Ascending aorta (tissue), 2 donors: ENCODE measurements around the gene TBX2. TPM values are rescaled to one million over a fixed set of nuclear protein-coding genes. Genes with fewer than 3 reads are reported as not detected.

Source experiments
- DNase-seq, 2 donors: peaks; one replicate each; pipeline ENCODE4 v3.0.0-alpha.2; 2019; ENCODE audit warnings: low spot score in 2 of 2
- H3K27ac ChIP-seq, 2 donors: fragments of 200-600 bp; sonication (generic); one replicate each; pipeline ENCODE4 v1.5.1; 2016 to 2017; ENCODE audit warnings: mild to moderate bottlenecking in 1 of 2
- H3K27me3 ChIP-seq: fragments of 200-600 bp; sonication (generic); one replicate; pipeline ENCODE4 v1.5.1; 2017
- H3K36me3 ChIP-seq, 2 donors: fragments of 200-600 bp; sonication (generic); one replicate each; pipeline ENCODE4 v1.5.1; 2016
- H3K4me1 ChIP-seq, 2 donors: fragments of 200-600 bp; sonication (generic); one replicate each; pipeline ENCODE4 v1.5.1; 2016 to 2017; ENCODE audit warnings: mild to moderate bottlenecking in 1 of 2
- H3K4me3 ChIP-seq, 2 donors: fragments of 200-600 bp; sonication (generic); one replicate each; pipeline ENCODE4 v1.5.1; 2016 to 2017; ENCODE audit warnings: mild to moderate bottlenecking in 1 of 2
- H3K9me3 ChIP-seq, 2 donors: fragments of 200-600 bp; sonication (generic); one replicate each; pipeline ENCODE4 v1.5.1; 2016
- intact Hi-C: fragments of 100-400 bp; cut with DNase I; formaldehyde crosslinking; loops from one replicate; pipeline ENCODE4 v1.15.1; 2023
- total RNA-seq: library from RNA; depleted of rRNA; stranded (reverse); fragments of >200 nt; gene quantifications from one replicate; pipeline ENCODE4 v1.1.0, GENCODE V29; 2016
- TF ChIP-seq, protein P1 (sequence below), 3 experiments: fragments of 200-600 bp in 2 of 3; fragments of 450-650 bp in 1 of 3; sonication (generic) in 2 of 3; IDR thresholded peaks; one replicate each; pipeline ENCODE4 v1.5.1; 2016 to 2019; ENCODE audit warnings: antibody characterized with exemption in 3 of 3, mild to moderate bottlenecking in 1 of 3, moderate library complexity in 1 of 3

Gene TBX2
- total RNA-seq, 1 donor from 2014 or later, result 100 TPM

DNA sequence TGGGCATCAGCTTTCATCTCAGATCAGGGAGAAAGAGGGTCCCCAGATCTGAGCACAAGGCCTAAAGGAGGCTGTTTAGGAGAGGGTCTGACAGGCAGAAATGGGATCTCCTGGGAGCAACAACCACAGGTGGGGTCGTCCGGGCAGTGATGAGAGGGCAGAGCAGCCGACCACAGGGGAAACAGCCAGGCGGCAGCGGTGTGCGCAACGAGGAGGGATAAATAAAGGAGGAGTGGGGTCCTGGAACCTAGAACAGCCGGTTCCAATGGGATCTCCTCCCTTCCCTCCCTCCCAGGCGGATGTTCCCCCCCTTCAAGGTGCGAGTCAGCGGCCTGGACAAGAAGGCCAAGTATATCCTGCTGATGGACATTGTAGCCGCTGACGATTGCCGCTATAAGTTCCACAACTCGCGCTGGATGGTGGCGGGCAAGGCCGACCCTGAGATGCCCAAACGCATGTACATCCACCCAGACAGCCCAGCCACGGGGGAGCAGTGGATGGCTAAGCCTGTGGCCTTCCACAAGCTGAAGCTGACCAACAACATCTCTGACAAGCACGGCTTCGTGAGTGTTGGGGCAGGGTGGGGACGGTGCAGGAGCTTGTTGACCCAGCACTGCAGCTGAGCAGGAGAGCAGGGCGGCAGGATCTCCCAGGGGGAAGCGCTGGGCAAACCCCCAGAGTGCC lies 1.9 kb downstream of the TBX2 start:
- TF ChIP-seq, protein P1, sequence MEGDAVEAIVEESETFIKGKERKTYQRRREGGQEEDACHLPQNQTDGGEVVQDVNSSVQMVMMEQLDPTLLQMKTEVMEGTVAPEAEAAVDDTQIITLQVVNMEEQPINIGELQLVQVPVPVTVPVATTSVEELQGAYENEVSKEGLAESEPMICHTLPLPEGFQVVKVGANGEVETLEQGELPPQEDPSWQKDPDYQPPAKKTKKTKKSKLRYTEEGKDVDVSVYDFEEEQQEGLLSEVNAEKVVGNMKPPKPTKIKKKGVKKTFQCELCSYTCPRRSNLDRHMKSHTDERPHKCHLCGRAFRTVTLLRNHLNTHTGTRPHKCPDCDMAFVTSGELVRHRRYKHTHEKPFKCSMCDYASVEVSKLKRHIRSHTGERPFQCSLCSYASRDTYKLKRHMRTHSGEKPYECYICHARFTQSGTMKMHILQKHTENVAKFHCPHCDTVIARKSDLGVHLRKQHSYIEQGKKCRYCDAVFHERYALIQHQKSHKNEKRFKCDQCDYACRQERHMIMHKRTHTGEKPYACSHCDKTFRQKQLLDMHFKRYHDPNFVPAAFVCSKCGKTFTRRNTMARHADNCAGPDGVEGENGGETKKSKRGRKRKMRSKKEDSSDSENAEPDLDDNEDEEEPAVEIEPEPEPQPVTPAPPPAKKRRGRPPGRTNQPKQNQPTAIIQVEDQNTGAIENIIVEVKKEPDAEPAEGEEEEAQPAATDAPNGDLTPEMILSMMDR (IDR thresholded peaks at IDR 0.05), result no peak
- H3K27me3 ChIP-seq, result peaks cover 4% of the 10 kb centered on the region
- peaks cover 14 to 31% of the 10 kb centered on the region in 2 donors for H3K36me3 ChIP-seq
- no peak for DNase-seq
- H3K4me3 ChIP-seq, result peak overlapping the region; percentile 64 to 83
- peaks cover 0 to 24% of the 10 kb centered on the region in 2 donors for H3K4me1 ChIP-seq
- H3K27ac ChIP-seq, result peak overlapping the region; percentile 84 to 92
- intact Hi-C loops, result loop anchor here (5.0 kb wide), 1 partner anchor 526 kb away; the partner anchor contains the start of gene INTS2
- H3K9me3 ChIP-seq, result no peaks in the 10 kb centered on the region

DNA sequence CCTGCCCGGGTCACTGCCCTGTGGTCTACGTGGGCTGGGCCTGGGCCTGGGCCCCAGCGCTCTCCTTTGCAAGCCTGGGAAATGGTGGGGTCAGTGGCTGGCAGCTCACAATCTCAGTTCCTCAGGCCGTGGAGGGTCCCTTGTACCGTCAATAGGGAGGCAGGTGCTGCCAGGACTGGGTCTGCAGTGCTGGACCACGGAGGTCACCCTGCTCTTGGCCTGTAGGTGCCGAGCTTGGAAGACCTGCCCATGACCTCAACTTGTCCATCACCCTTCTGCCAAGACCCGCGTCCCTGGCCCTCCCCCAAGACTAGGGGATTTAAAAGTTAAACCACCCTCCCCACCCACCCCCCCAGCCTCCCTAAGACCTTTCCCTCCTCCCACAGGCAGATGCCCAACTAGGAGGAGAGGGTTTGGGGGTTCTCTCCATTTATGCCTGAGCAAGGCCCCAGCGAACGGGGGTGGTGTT lies 2.5 kb downstream of the TBX2 start:
- Histone ChIP-seq H3K4me1 (peaks cover 0 to 24% of the 10 kb centered on the region in 2 donors), H3K27me3 (peaks cover 4% of the 10 kb centered on the region), H3K9me3 (no peaks in the 10 kb centered on the region), H3K36me3 (peaks cover 14 to 31% of the 10 kb centered on the region in 2 donors), H3K4me3 (peak overlapping the region; percentile 0 to 83), H3K27ac (peak overlapping the region; percentile 84 to 92)
- DNase-seq, result no peak
- intact Hi-C loops, result loop anchor here (5.0 kb wide), 1 partner anchor 525 kb away; the partner anchor contains the start of gene INTS2
- TF ChIP-seq, protein P1 (IDR thresholded peaks at IDR 0.05), result no peak

DNA sequence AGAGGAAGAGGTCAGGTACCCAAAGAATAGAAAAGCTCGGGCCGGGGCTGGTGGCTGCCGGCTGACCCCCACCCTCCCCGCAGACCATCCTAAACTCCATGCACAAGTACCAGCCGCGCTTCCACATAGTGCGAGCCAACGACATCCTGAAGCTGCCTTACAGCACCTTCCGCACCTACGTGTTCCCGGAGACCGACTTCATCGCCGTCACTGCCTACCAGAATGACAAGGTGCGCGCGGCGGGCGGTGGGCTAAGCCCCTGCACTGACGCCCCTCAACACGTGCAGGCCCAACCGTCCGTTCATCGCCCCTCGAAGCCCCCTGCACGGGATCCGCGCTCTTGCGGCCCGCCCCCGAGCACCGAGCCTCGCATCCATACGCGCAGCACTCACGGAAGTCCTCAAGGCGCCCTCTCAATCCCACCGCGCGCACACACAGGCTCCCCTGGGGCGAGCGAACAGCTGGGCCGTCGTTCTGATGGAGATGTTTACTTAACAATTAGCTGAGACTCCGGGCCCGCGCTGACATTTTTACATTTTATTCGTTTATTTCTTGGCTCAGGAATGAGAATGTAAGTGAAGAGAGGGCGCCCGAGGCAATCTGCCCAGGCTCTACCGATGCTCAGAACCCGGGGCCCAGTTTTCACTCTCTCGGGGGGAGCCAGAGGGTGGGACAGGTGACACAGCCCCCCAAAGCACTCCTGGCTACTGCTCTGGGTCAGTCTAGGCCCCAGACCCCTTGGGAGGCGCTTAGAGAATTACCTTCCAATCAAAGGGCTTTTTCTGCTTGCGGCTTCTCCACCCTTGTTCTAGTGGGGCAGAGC lies 3.5 kb downstream of the TBX2 start:
- intact Hi-C loops, result loop anchor here (5.0 kb wide), 1 partner anchor 524 kb away; the partner anchor contains the start of gene INTS2
- Histone ChIP-seq H3K27ac (peak overlapping the region; percentile 12 to 92), H3K4me1 (peaks cover 0 to 26% of the 10 kb centered on the region in 2 donors), H3K36me3 (peaks cover 14 to 31% of the 10 kb centered on the region in 2 donors), H3K27me3 (peaks cover 4% of the 10 kb centered on the region), H3K4me3 (peak overlapping the region in 1 of 2 donors; percentile 83), H3K9me3 (no peaks in the 10 kb centered on the region)
- TF ChIP-seq, protein P1 (IDR thresholded peaks at IDR 0.05), result no peak
- DNase-seq, result no peak

DNA sequence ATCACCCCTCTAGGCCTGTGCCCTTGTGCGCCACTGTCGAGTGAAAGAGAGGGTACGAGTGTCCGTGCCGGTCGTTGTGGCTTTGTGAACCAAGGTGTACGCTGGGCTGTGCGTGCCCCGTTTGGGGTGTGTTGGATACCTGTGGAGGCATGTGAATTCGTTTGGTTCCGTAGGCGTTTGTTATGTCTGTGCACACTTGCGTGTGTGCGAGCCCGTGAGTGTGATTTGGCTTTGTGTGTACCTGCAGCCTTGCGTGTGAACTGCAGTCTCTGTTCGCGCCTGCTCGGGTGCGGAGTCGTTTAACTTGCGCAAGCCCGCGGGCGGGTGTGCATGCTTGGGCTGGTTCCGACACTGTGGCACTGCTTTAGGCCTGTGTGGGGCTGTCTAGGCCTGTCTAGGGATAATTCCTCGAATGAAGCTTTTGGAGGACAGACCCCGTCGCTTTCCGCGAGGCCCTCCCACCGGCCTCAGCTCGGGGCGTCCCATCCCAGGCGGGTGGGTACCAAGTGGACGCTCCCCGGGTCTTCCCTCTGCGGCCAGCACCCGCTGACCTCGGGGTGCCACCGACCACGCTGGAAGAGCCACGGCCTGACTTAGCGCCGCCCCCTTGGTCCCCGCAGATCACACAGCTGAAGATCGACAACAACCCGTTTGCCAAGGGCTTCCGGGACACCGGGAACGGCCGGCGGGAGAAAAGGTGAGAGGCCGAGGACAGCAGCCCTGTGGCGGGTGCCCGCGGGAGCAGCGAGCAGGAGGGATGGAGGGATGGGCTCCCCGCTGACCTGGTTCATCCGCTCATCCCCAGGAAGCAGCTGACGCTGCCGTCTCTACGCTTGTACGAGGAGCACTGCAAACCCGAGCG lies 4.4 kb downstream of the TBX2 start:
- Histone ChIP-seq H3K9me3 (no peaks in the 10 kb centered on the region), H3K4me1 (peaks cover 0 to 35% of the 10 kb centered on the region in 2 donors), H3K27me3 (peaks cover 4% of the 10 kb centered on the region), H3K4me3 (peak overlapping the region; percentile 23 to 83), H3K27ac (peak overlapping the region; percentile 16 to 92), H3K36me3 (peaks cover 14 to 31% of the 10 kb centered on the region in 2 donors)
- DNase-seq, result no peak
- TF ChIP-seq, protein P1 (IDR thresholded peaks at IDR 0.05), result no peak
- intact Hi-C loops, result loop anchor here (5.0 kb wide), 1 partner anchor 523 kb away; the partner anchor contains the start of gene INTS2

DNA sequence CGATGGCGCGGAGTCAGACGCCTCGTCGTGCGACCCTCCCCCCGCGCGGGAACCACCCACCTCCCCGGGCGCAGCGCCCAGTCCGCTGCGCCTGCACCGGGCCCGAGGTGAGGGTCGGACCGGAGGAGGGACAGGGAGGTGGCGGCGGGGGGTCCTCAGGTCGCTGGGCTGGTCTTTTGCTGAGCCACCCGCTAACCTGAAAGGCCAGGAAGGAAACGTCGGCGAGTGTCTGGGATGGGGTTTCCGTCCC lies 4.9 kb downstream of the TBX2 start:
- H3K9me3 ChIP-seq, result no peaks in the 10 kb centered on the region
- no peaks in the 10 kb centered on the region for H3K27me3 ChIP-seq
- TF ChIP-seq, protein P1 (IDR thresholded peaks at IDR 0.05), result no peak
- H3K4me1 ChIP-seq, result peaks cover 0 to 36% of the 10 kb centered on the region in 2 donors
- peaks cover 14 to 31% of the 10 kb centered on the region in 2 donors for H3K36me3 ChIP-seq
- peak overlapping the region; percentile 23 to 83 for H3K4me3 ChIP-seq
- peak overlapping the region; percentile 16 to 92 for H3K27ac ChIP-seq
- intact Hi-C loops, result loop anchor here (5.0 kb wide), 1 partner anchor 523 kb away; the partner anchor contains the start of gene INTS2
- DNase-seq, result no peak
